Coronary artery (tissue), 2 donors: ENCODE measurements around the gene KCNN1.

Experiments used
- DNase-seq: peaks from one replicate; pipeline ENCODE4 v3.0.0-alpha.2; 2017; ENCODE audit warnings: low spot score
- H3K27ac ChIP-seq, 2 donors: fragments of 200-600 bp; sonication (generic); one replicate each; pipeline ENCODE4 v1.5.1; 2016 to 2019
- H3K4me3 ChIP-seq: fragments of 200-600 bp; sonication (generic); 2 replicates; pipeline ENCODE4 v1.5.1; 2016; ENCODE audit warnings: mild to moderate bottlenecking, moderate library complexity
- CTCF ChIP-seq: fragments of 200-600 bp; sonication (generic); IDR thresholded peaks from one replicate; pipeline ENCODE4 v1.5.1; 2019; ENCODE audit warnings: antibody characterized with exemption

The KCNN1 gene

GRCh38 chr19:17953316-17953801 is 13.5 kb upstream of the KCNN1 start:
- Histone ChIP-seq H3K4me3 (no peak overlapping the region), H3K27ac (no peak overlapping the region)
- no peak for TF ChIP-seq CTCF
- peak; percentile 53 for DNase-seq

- TF ChIP-seq CTCF = no peak
- H3K4me3 ChIP-seq = no peak overlapping the region
- no peak for DNase-seq
- H3K27ac ChIP-seq = no peak overlapping the region
Observed at GRCh38 chr19:17953869-17954268, 13.0 kb upstream of the KCNN1 start.

- no peak for DNase-seq
- H3K4me3 ChIP-seq = no peak overlapping the region
- no peak for TF ChIP-seq CTCF
- no peak overlapping the region for H3K27ac ChIP-seq
Observed at GRCh38 chr19:17954401-17954800, 12.5 kb upstream of the KCNN1 start.

GRCh38 chr19:17957149-17957849 is 9.6 kb upstream of the KCNN1 start:
- no peak for DNase-seq
- H3K27ac ChIP-seq = no peak overlapping the region
- TF ChIP-seq CTCF = no peak
- no peak overlapping the region for H3K4me3 ChIP-seq

GRCh38 chr19:17957885-17958284 is 9.0 kb upstream of the KCNN1 start:
- no peak overlapping the region for H3K4me3 ChIP-seq
- H3K27ac ChIP-seq = no peak overlapping the region
- TF ChIP-seq CTCF = no peak
- no peak for DNase-seq

DNA sequence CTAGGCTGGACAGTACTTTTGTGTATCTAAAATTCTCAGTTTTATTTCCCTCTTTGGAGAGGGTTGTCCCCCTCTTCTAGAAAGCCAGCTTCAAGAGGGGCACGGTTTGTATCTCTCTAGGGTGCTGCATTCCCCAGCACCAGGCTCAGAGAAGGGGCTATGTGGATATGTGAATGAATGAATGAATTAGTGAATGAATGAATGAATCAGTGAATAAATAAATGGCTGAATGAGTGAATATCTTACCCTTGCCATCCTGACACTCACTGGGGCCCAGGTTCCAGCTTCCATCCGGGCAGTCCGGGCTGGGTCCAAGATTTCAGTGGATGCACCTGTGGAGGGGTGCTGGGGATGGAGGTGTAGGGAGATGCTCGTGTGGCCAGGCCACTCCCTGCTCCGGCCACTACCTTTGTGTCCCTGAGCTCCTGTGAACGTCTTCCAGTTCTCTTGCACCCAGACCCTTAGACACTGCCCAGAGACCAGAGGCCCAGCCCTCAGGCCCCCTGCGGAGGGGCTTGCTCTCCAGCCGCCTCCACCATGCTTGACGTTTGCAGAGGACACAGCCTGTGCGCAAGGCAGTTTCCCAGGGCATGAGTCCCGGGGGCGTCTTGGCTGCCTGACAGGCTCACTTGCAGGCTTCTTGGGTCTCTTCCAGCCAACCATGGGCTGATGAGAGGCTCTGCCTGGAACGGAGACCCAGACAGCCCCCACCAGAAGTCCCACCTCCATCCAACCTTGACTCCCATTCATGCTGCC is 2.8 kb upstream of the KCNN1 start:
- H3K27ac ChIP-seq = no peak overlapping the region
- DNase-seq = no peak
- no peak overlapping the region for H3K4me3 ChIP-seq
- no peak for TF ChIP-seq CTCF
